CD14-positive monocyte (primary cell): ENCODE results near the gene SVIL. TPM values are rescaled to one million over a fixed set of nuclear protein-coding genes. Genes with fewer than 3 reads are reported as not detected.

ENCODE experiments used
- DNase-seq, 3 donors: peaks; one replicate each; pipeline ENCODE4 v3.0.0-alpha.2; 2011 to 2022
- H2AFZ ChIP-seq: 2 replicates; pipeline ENCODE4 v1.6.0; 2012; ENCODE audit warnings: mild to moderate bottlenecking, low read depth, low read length, inconsistent platforms; ENCODE audit not compliant: insufficient read depth, poor library complexity, severe bottlenecking
- H3K27ac ChIP-seq, 2 donors: 1 replicate in 1 of 2; 2 replicates in 1 of 2; pipeline ENCODE4 v1.5.1; 2012 to 2013; ENCODE audit warnings: low read length in 2 of 2, control low read depth in 1 of 2, inconsistent platforms in 1 of 2, low read depth in 1 of 2, mild to moderate bottlenecking in 1 of 2
- H3K27me3 ChIP-seq, 2 donors: one replicate each; pipeline versions ENCODE4 v1.6.0 to v1.6.1; 2011 to 2013; ENCODE audit warnings: low read length in 2 of 2; ENCODE audit not compliant: control insufficient read depth in 2 of 2, insufficient read depth in 2 of 2
- H3K36me3 ChIP-seq, 2 donors: replicated peaks in 1 of 2; 1 replicate in 1 of 2; 2 replicates in 1 of 2; pipeline versions ENCODE4 v1.5.1 to v1.6.1; 2012 to 2013; ENCODE audit warnings: low read length in 2 of 2, control low read depth in 1 of 2, inconsistent platforms in 1 of 2, mild to moderate bottlenecking in 1 of 2; ENCODE audit not compliant: insufficient read depth in 2 of 2, control insufficient read depth in 1 of 2
- H3K4me1 ChIP-seq, 2 donors: 1 replicate in 1 of 2; 2 replicates in 1 of 2; pipeline versions ENCODE4 v1.5.1 to v1.6.1; 2012 to 2013; ENCODE audit warnings: low read length in 2 of 2, control low read depth in 1 of 2, inconsistent platforms in 1 of 2, mild to moderate bottlenecking in 1 of 2, moderate library complexity in 1 of 2; ENCODE audit not compliant: insufficient read depth in 2 of 2, control insufficient read depth in 1 of 2
- H3K4me2 ChIP-seq: replicated peaks from 2 replicates; pipeline ENCODE3; 2012; ENCODE audit warnings: low read length, moderate library complexity, mild to moderate bottlenecking; ENCODE audit not compliant: poor library complexity, severe bottlenecking; ENCODE audit errors: extremely low read depth
- H3K4me3 ChIP-seq, 3 experiments: fragments of 200-600 bp in 1 of 3; sonication (generic) in 1 of 3; replicated peaks in 1 of 3; 1 replicate in 2 of 3; 2 replicates in 1 of 3; pipeline ENCODE4 v1.5.1; 2011 to 2013; ENCODE audit warnings: low read length in 3 of 3, mild to moderate bottlenecking in 3 of 3, control low read depth in 2 of 3, low read depth in 2 of 3, inconsistent platforms in 1 of 3, moderate library complexity in 1 of 3
- H3K79me2 ChIP-seq: 2 replicates; pipeline ENCODE4 v1.6.0; 2012; ENCODE audit warnings: mild to moderate bottlenecking, control low read depth, inconsistent platforms, low read length, moderate library complexity; ENCODE audit not compliant: insufficient read depth
- H3K9ac ChIP-seq: 2 replicates; pipeline ENCODE4 v1.6.0; 2017; ENCODE audit warnings: low read length, mild to moderate bottlenecking; ENCODE audit not compliant: insufficient read depth, poor library complexity, severe bottlenecking
- H3K9me3 ChIP-seq, 2 donors: replicated peaks in 1 of 2; 1 replicate in 1 of 2; 2 replicates in 1 of 2; pipeline versions ENCODE4 v1.5.1 to v1.6.1; 2012 to 2013; ENCODE audit warnings: low read length in 2 of 2, control low read depth in 1 of 2; ENCODE audit not compliant: control insufficient read depth in 1 of 2, insufficient read depth in 1 of 2
- H4K20me1 ChIP-seq: 2 replicates; pipeline ENCODE4 v1.6.0; 2012; ENCODE audit warnings: mild to moderate bottlenecking, low read length, control low read depth, moderate library complexity; ENCODE audit not compliant: insufficient read depth
- H3K27ac Mint-ChIP-seq, 7 donors: one replicate each; pipeline ENCODE4 v1.8.0; 2020; ENCODE audit warnings: mild to moderate bottlenecking in 7 of 7, mixed read lengths in 7 of 7, moderate library complexity in 6 of 7, inconsistent platforms in 2 of 7
- H3K27me3 Mint-ChIP-seq, 3 donors: one replicate each; pipeline ENCODE4 v1.8.0; 2021 to 2022; ENCODE audit warnings: low read depth in 3 of 3, mild to moderate bottlenecking in 3 of 3, mixed read lengths in 3 of 3, moderate library complexity in 3 of 3, inconsistent platforms in 1 of 3
- H3K36me3 Mint-ChIP-seq, 2 donors: one replicate each; pipeline ENCODE4 v1.8.0; 2020; ENCODE audit warnings: mixed read lengths in 2 of 2, inconsistent platforms in 1 of 2, mild to moderate bottlenecking in 1 of 2
- H3K4me1 Mint-ChIP-seq: one replicate; pipeline ENCODE4 v1.8.0; 2020; ENCODE audit warnings: mild to moderate bottlenecking, mixed read lengths
- H3K4me3 Mint-ChIP-seq, 2 donors: one replicate each; pipeline ENCODE4 v1.8.0; 2020; ENCODE audit warnings: mild to moderate bottlenecking in 2 of 2, mixed read lengths in 2 of 2, moderate library complexity in 1 of 2
- H3K9me3 Mint-ChIP-seq, 7 donors: one replicate each; pipeline ENCODE4 v1.8.0; 2020 to 2022; ENCODE audit warnings: mixed read lengths in 7 of 7, mild to moderate bottlenecking in 6 of 7, moderate library complexity in 6 of 7, inconsistent platforms in 2 of 7
- WGBS: methylation state at CpG from one replicate; pipeline ENCODE4 v1.1.5; 2013; ENCODE audit warnings: missing lambda C conversion rate; ENCODE audit not compliant: insufficient coverage; 5-methylcytosine and 5-hydroxymethylcytosine counted together
- intact Hi-C, 2 donors: fragments of 100-400 bp; cut with micrococcal nuclease; formaldehyde crosslinking; loops; one replicate each; pipeline versions ENCODE4 v1.15.0 to v1.15.1; 2023
- polyA plus RNA-seq, 3 donors: library from polyadenylated mRNA; depleted of rRNA in 1 of 3; unstranded in 2 of 3; stranded (reverse) in 1 of 3; fragments of 300-500 nt in 2 of 3; fragments of >200 nt in 1 of 3; fragmentation: Illumina TruSeq in 2 of 3; gene quantifications; 1 replicate in 2 of 3; 2 replicates in 1 of 3; pipeline ENCODE4 v1.2.3, GENCODE V29; 2012 to 2021
- TF ChIP-seq, protein P1 (sequence below): fragments of 200-600 bp; IDR thresholded peaks from one replicate; pipeline ENCODE4 v1.8.0; 2022; ENCODE audit warnings: antibody characterized with exemption, mild to moderate bottlenecking

Gene SVIL
- polyA plus RNA-seq, 3 donors, result 2.1 to 14.3 (median 5.8) TPM

GRCh38 chr10:29586509-29586908 lies 48.3 kb downstream of the SVIL start:
- no peak overlapping the region for H3K27ac ChIP-seq
- H3K27ac Mint-ChIP-seq, result peak overlapping the region in 1 of 7 donors; percentile 33
- TF ChIP-seq, protein P1, sequence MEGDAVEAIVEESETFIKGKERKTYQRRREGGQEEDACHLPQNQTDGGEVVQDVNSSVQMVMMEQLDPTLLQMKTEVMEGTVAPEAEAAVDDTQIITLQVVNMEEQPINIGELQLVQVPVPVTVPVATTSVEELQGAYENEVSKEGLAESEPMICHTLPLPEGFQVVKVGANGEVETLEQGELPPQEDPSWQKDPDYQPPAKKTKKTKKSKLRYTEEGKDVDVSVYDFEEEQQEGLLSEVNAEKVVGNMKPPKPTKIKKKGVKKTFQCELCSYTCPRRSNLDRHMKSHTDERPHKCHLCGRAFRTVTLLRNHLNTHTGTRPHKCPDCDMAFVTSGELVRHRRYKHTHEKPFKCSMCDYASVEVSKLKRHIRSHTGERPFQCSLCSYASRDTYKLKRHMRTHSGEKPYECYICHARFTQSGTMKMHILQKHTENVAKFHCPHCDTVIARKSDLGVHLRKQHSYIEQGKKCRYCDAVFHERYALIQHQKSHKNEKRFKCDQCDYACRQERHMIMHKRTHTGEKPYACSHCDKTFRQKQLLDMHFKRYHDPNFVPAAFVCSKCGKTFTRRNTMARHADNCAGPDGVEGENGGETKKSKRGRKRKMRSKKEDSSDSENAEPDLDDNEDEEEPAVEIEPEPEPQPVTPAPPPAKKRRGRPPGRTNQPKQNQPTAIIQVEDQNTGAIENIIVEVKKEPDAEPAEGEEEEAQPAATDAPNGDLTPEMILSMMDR, result no peak
- H3K27me3 ChIP-seq, result no peaks in the 10 kb centered on the region
- H3K4me2 ChIP-seq, result no peak overlapping the region
- peaks cover 9% of the 10 kb centered on the region for H3K79me2 ChIP-seq
- peaks cover 0 to 17% of the 10 kb centered on the region in 2 donors for H3K36me3 ChIP-seq
- no peak overlapping the region for H3K4me3 Mint-ChIP-seq
- no peak overlapping the region for H2AFZ ChIP-seq
- peaks cover 0 to 3% (median 0%) of the 10 kb centered on the region in 3 donors for H3K27me3 Mint-ChIP-seq
- no peak overlapping the region for H3K9ac ChIP-seq
- H3K36me3 Mint-ChIP-seq, result peaks cover 23 to 32% of the 10 kb centered on the region in 2 donors
- no peaks in the 10 kb centered on the region for H3K9me3 ChIP-seq
- peaks cover 28 to 31% of the 10 kb centered on the region in 2 donors for H3K4me1 ChIP-seq
- H4K20me1 ChIP-seq, result peaks cover 31% of the 10 kb centered on the region
- no peak for DNase-seq
- H3K4me1 Mint-ChIP-seq, result peaks cover 42% of the 10 kb centered on the region
- 100% methylated on average over 1 of the region's 4 CpGs for WGBS
- intact Hi-C loops, result loop anchor here in 1 of 2 donors (5.0 kb wide), 1 partner anchor 74 kb away; no protein-coding TSS in a partner anchor
- peaks cover 0 to 4% (median 0%) of the 10 kb centered on the region in 7 donors for H3K9me3 Mint-ChIP-seq
- H3K4me3 ChIP-seq, result no peak overlapping the region

- H3K4me2 ChIP-seq, result no peak overlapping the region
- H3K27me3 ChIP-seq, result no peaks in the 10 kb centered on the region
- Mint-ChIP-seq H3K4me3 (no peak overlapping the region), H3K27ac (peak overlapping the region in 3 of 7 donors; percentile 34 to 61 (median 58)), H3K4me1 (peaks cover 39% of the 10 kb centered on the region), H3K27me3 (peaks cover 0 to 3% (median 0%) of the 10 kb centered on the region in 3 donors), H3K9me3 (peaks cover 0 to 4% (median 0%) of the 10 kb centered on the region in 7 donors), H3K36me3 (peaks cover 23 to 36% of the 10 kb centered on the region in 2 donors)
- H3K79me2 ChIP-seq, result peaks cover 9% of the 10 kb centered on the region
- H3K4me3 ChIP-seq, result no peak overlapping the region
- no peak overlapping the region for H3K27ac ChIP-seq
- WGBS, result 93% methylated on average over 16 of the region's 18 CpGs
- no peaks in the 10 kb centered on the region for H3K9me3 ChIP-seq
- no peak overlapping the region for H2AFZ ChIP-seq
- TF ChIP-seq, protein P1, result no peak
- H4K20me1 ChIP-seq, result peaks cover 37% of the 10 kb centered on the region
- intact Hi-C loops, result loop anchor here in 1 of 2 donors (5.0 kb wide), 1 partner anchor 73 kb away; no protein-coding TSS in a partner anchor
- peaks cover 25 to 31% of the 10 kb centered on the region in 2 donors for H3K4me1 ChIP-seq
- no peak overlapping the region for H3K9ac ChIP-seq
- DNase-seq, result no peak
- H3K36me3 ChIP-seq, result peaks cover 0 to 17% of the 10 kb centered on the region in 2 donors
Measured at GRCh38 chr10:29585488-29585976, 49.2 kb downstream of the SVIL start.
